ENCODE measurements around the gene KCTD14.

The KCTD14 gene

GRCh38 chr11:77967121-77967520, 56.0 kb downstream of the KCTD14 start:
- no peak for DNase-seq (ENCODE audit: extremely low read depth in 1 of 2, low read depth in 1 of 2)

- DNase-seq (ENCODE audit: extremely low read depth in 1 of 2, low read depth in 1 of 2) = no peak
Observed at GRCh38 chr11:77966338-77966737, 56.7 kb downstream of the KCTD14 start.
